B cell (primary cell): ENCODE results near the gene RPTOR. TPM values are rescaled to one million over a fixed set of nuclear protein-coding genes. Genes with fewer than 3 reads are reported as not detected.

ENCODE experiments used
- ATAC-seq: fragments of 200-7000 bp; cut with Tn5 transposase; one replicate; pipeline ENCODE4 v1.10.0; 2021; ENCODE audit warnings: low read depth, mild to moderate bottlenecking, moderate number of reproducible peaks, moderate library complexity
- CTCF ChIA-PET: fragments of 350-600 bp; sonication (Branson Sonifier 250); formaldehyde crosslinking; loops from one replicate; lab custom pipeline; 2021; ENCODE audit warnings: antibody characterized with exemption, inconsistent platforms; lab: Charles Lee
- POLR2A ChIA-PET: fragments of 350-600 bp; sonication (Branson Sonifier 250); formaldehyde crosslinking; loops from one replicate; lab custom pipeline; 2021; ENCODE audit warnings: antibody characterized with exemption; lab: Charles Lee
- DNase-seq: peaks from one replicate; pipeline ENCODE4 v3.0.0; 2013
- H2AFZ ChIP-seq: 2 replicates; pipeline ENCODE4 v1.6.1; 2012; ENCODE audit warnings: mild to moderate bottlenecking, low read depth, low read length; ENCODE audit not compliant: insufficient read depth, poor library complexity, severe bottlenecking
- H3K27ac ChIP-seq, 2 donors: 1 replicate in 1 of 2; 2 replicates in 1 of 2; pipeline ENCODE4 v1.5.1; 2012 to 2013; ENCODE audit warnings: low read length in 2 of 2, mild to moderate bottlenecking in 2 of 2, moderate library complexity in 1 of 2
- H3K27me3 ChIP-seq, 4 experiments: fragments of 200-600 bp in 1 of 4; sonication (generic) in 1 of 4; replicated peaks in 1 of 4; 1 replicate in 2 of 4; 2 replicates in 2 of 4; pipeline versions ENCODE4 v1.6.1 to v1.7.0; 2013 to 2016; ENCODE audit warnings: low read length in 3 of 4, mild to moderate bottlenecking in 2 of 4, mixed read lengths in 1 of 4, moderate library complexity in 1 of 4; ENCODE audit not compliant: insufficient read depth in 4 of 4, control insufficient read depth in 3 of 4; ENCODE audit errors: control extremely low read depth in 1 of 4
- H3K36me3 ChIP-seq, 2 experiments: replicated peaks in 1 of 2; 1 replicate in 1 of 2; 2 replicates in 1 of 2; pipeline versions ENCODE4 v1.6.1 to v1.7.1; 2013; ENCODE audit warnings: low read length in 1 of 2; ENCODE audit not compliant: insufficient read depth in 2 of 2, control insufficient read depth in 1 of 2; ENCODE audit errors: control extremely low read depth in 1 of 2, extremely low read depth in 1 of 2
- H3K4me1 ChIP-seq, 2 donors: fragments of 200-600 bp in 1 of 2; sonication (generic) in 1 of 2; 1 replicate in 1 of 2; 2 replicates in 1 of 2; pipeline versions ENCODE4 v1.5.1 to v1.6.1; 2013 to 2017; ENCODE audit warnings: low read length in 2 of 2; ENCODE audit not compliant: control insufficient read depth in 2 of 2, insufficient read depth in 2 of 2
- H3K4me2 ChIP-seq: replicated peaks from 2 replicates; pipeline ENCODE3; 2012; ENCODE audit warnings: mild to moderate bottlenecking, low read depth, low read length; ENCODE audit not compliant: poor library complexity, severe bottlenecking
- H3K4me3 ChIP-seq, 5 experiments: fragments of 200-600 bp in 1 of 5; sonication (generic) in 1 of 5; 1 replicate in 3 of 5; 2 replicates in 2 of 5; pipeline versions ENCODE4 v1.5.1 to v1.7.0; 2011 to 2016; ENCODE audit warnings: low read length in 4 of 5, mild to moderate bottlenecking in 4 of 5, low read depth in 2 of 5, control low read depth in 1 of 5, moderate library complexity in 1 of 5; ENCODE audit not compliant: insufficient read depth in 1 of 5; ENCODE audit errors: control extremely low read depth in 1 of 5, extremely low read depth in 1 of 5
- H3K79me2 ChIP-seq: fragments of 200-600 bp; sonication (generic); one replicate; pipeline ENCODE4 v1.6.0; 2016; ENCODE audit warnings: low read length; ENCODE audit not compliant: control insufficient read depth, insufficient read depth
- H3K9ac ChIP-seq: fragments of 200-600 bp; sonication (generic); 2 replicates; pipeline ENCODE4 v1.6.1; 2017; ENCODE audit warnings: mild to moderate bottlenecking, low read length, moderate library complexity
- H3K9me3 ChIP-seq, 3 donors: one replicate each; pipeline versions ENCODE4 v1.6.1 to v1.7.1; 2013; ENCODE audit warnings: low read length in 2 of 3; ENCODE audit not compliant: control insufficient read depth in 2 of 3, insufficient read depth in 1 of 3; ENCODE audit errors: control extremely low read depth in 1 of 3
- H4K20me1 ChIP-seq: 2 replicates; pipeline ENCODE4 v1.6.0; 2012; ENCODE audit warnings: mild to moderate bottlenecking, low read length; ENCODE audit not compliant: insufficient read depth, control insufficient read depth, poor library complexity, severe bottlenecking
- H3K27ac Mint-ChIP-seq: one replicate; pipeline ENCODE4 v1.8.0; 2021; ENCODE audit warnings: mixed read lengths
- H3K27me3 Mint-ChIP-seq: one replicate; pipeline ENCODE4 v1.8.0; 2021; ENCODE audit warnings: mixed read lengths
- H3K4me1 Mint-ChIP-seq: one replicate; pipeline ENCODE4 v1.8.0; 2021; ENCODE audit warnings: mixed read lengths
- H3K4me3 Mint-ChIP-seq: one replicate; pipeline ENCODE4 v1.8.0; 2021; ENCODE audit warnings: mixed read lengths
- H3K9me3 Mint-ChIP-seq: one replicate; pipeline ENCODE4 v1.8.0; 2022; ENCODE audit warnings: mixed read lengths; ENCODE audit not compliant: insufficient read depth
- EZH2 ChIP-seq: IDR thresholded peaks from 2 replicates; pipeline ENCODE4 v1.6.1; 2012; ENCODE audit warnings: borderline replicate concordance, low read depth, mild to moderate bottlenecking, moderate library complexity, low read length; ENCODE audit not compliant: insufficient read depth, poor library complexity, severe bottlenecking
- WGBS: methylation state at CpG from one replicate; pipeline ENCODE4 v1.1.5; 2013; ENCODE audit warnings: missing lambda C conversion rate; ENCODE audit not compliant: insufficient coverage; 5-methylcytosine and 5-hydroxymethylcytosine counted together
- intact Hi-C: fragments of 100-400 bp; cut with micrococcal nuclease; formaldehyde crosslinking; loops from one replicate; pipeline ENCODE4 v1.10.0; 2022
- polyA plus RNA-seq: library from polyadenylated mRNA; depleted of rRNA; stranded (reverse); fragments of >200 nt; gene quantifications from 2 replicates; pipeline ENCODE4 v1.2.3, GENCODE V29; 2012
- total RNA-seq, 2 donors: library from RNA; stranded (reverse); fragments of 120-200 nt in 1 of 2; gene quantifications; 1 replicate in 1 of 2; 2 replicates in 1 of 2; pipeline versions ENCODE4 v1.2.3 to v1.2.4, GENCODE V29; 2013 to 2022
- TF ChIP-seq, protein P1 (sequence below): fragments of 200-600 bp; IDR thresholded peaks from one replicate; pipeline ENCODE4 v1.8.0; 2022; ENCODE audit warnings: antibody characterized with exemption, mild to moderate bottlenecking

Gene RPTOR
- total and polyA plus RNA-seq, 2 donors (not counting 1 experiment from before 2014, with no cell fraction given), result 13.4 to 58.8 TPM

GRCh38 chr17:80717720-80718083 lies 173.1 kb downstream of the RPTOR start:
- CTCF ChIA-PET, result interaction anchor here (1.0 to 1.7 kb wide), 2 partner anchors 12 to 213 kb away, joined by 3 to 4 read pairs; no protein-coding TSS in a partner anchor
- H3K27me3 Mint-ChIP-seq, result no peaks in the 10 kb centered on the region
- H3K4me1 ChIP-seq, result no peaks in the 10 kb centered on the region
- H3K9ac ChIP-seq, result no peak overlapping the region
- POLR2A ChIA-PET, result no interaction called here
- H4K20me1 ChIP-seq, result peaks cover 14% of the 10 kb centered on the region
- peaks cover 10% of the 10 kb centered on the region for H3K4me1 Mint-ChIP-seq
- TF ChIP-seq, protein P1, sequence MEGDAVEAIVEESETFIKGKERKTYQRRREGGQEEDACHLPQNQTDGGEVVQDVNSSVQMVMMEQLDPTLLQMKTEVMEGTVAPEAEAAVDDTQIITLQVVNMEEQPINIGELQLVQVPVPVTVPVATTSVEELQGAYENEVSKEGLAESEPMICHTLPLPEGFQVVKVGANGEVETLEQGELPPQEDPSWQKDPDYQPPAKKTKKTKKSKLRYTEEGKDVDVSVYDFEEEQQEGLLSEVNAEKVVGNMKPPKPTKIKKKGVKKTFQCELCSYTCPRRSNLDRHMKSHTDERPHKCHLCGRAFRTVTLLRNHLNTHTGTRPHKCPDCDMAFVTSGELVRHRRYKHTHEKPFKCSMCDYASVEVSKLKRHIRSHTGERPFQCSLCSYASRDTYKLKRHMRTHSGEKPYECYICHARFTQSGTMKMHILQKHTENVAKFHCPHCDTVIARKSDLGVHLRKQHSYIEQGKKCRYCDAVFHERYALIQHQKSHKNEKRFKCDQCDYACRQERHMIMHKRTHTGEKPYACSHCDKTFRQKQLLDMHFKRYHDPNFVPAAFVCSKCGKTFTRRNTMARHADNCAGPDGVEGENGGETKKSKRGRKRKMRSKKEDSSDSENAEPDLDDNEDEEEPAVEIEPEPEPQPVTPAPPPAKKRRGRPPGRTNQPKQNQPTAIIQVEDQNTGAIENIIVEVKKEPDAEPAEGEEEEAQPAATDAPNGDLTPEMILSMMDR, result no peak
- TF ChIP-seq EZH2, result no peak
- H3K9me3 ChIP-seq, result no peaks in the 10 kb centered on the region
- no peak overlapping the region for H3K4me3 Mint-ChIP-seq
- no peak for DNase-seq
- WGBS, result 97% methylated on average over 2 of the region's 7 CpGs
- peaks cover 0 to 3% of the 10 kb centered on the region in 2 experiments for H3K36me3 ChIP-seq
- H3K27me3 ChIP-seq, result no peaks in the 10 kb centered on the region
- H3K27ac ChIP-seq, result no peak overlapping the region
- no peak overlapping the region for H3K27ac Mint-ChIP-seq
- ATAC-seq, result no peak
- intact Hi-C loops, result no loop called here
- H3K4me2 ChIP-seq, result no peak overlapping the region
- H3K9me3 Mint-ChIP-seq, result no peaks in the 10 kb centered on the region
- no peak overlapping the region for H3K4me3 ChIP-seq
- peaks cover 69% of the 10 kb centered on the region for H3K79me2 ChIP-seq
- H2AFZ ChIP-seq, result no peak overlapping the region

- H2AFZ ChIP-seq, result no peak overlapping the region
- H4K20me1 ChIP-seq, result peaks cover 9% of the 10 kb centered on the region
- WGBS, result 95% methylated on average over 4 of the region's 4 CpGs
- DNase-seq (no peak), ATAC-seq (no peak)
- intact Hi-C loops, result no loop called here
- Mint-ChIP-seq H3K4me1 (peaks cover 10% of the 10 kb centered on the region), H3K4me3 (no peak overlapping the region), H3K27me3 (no peaks in the 10 kb centered on the region), H3K27ac (no peak overlapping the region), H3K9me3 (no peaks in the 10 kb centered on the region)
- peaks cover 0 to 3% of the 10 kb centered on the region in 2 experiments for H3K36me3 ChIP-seq
- CTCF ChIA-PET, result interaction anchor here (1.0 to 1.7 kb wide), 2 partner anchors 11 to 212 kb away, joined by 3 to 4 read pairs; no protein-coding TSS in a partner anchor
- H3K9ac ChIP-seq, result no peak overlapping the region
- peaks cover 68% of the 10 kb centered on the region for H3K79me2 ChIP-seq
- no peak overlapping the region for H3K27ac ChIP-seq
- H3K9me3 ChIP-seq, result no peaks in the 10 kb centered on the region
- no peak overlapping the region for H3K4me2 ChIP-seq
- POLR2A ChIA-PET, result no interaction called here
- no peak for TF ChIP-seq EZH2
- TF ChIP-seq, protein P1, result no peak
- no peaks in the 10 kb centered on the region for H3K4me1 ChIP-seq
- no peak overlapping the region for H3K4me3 ChIP-seq
- no peaks in the 10 kb centered on the region for H3K27me3 ChIP-seq
Measured at GRCh38 chr17:80718428-80718827, 173.8 kb downstream of the RPTOR start.
